ENCODE results near the gene LMX1A. TPM values are rescaled to one million over a fixed set of nuclear protein-coding genes. Genes with fewer than 3 reads are reported as not detected.

Gene LMX1A
- polyA plus RNA-seq (2013) = not detected

GRCh38 chr1:165355977-165356811 lies at the start of gene LMX1A:
Gene LMX1A, minus strand, starts transcription at chr1:165356715. Its CDS starts 1,156 bp downstream, at chr1:165355559.
- Histone ChIP-seq H3K4me3 (ENCODE audit: control insufficient read depth in 1 of 7, extremely low read depth in 1 of 7, insufficient read depth in 4 of 7, low read depth in 2 of 7, low read length in 6 of 7) (peak within 1 kb of the TSS in 4 of 7 experiments; percentile 8 to 57 (median 46)), H3K27me3 (replicated peaks in 2 of 5; ENCODE audit: control insufficient read depth in 4 of 5, insufficient read depth in 5 of 5, low read length in 4 of 5) (peaks cover 14 to 100% (median 67%) of the 10 kb centered on the region in 5 experiments), H3K36me3 (ENCODE audit: control insufficient read depth in 4 of 4, insufficient read depth in 4 of 4, low read length in 3 of 4) (no peaks in the 10 kb centered on the region), H3K27ac (ENCODE audit: insufficient read depth in 1 of 2, low read depth in 1 of 2, low read length in 2 of 2, poor library complexity in 1 of 2, severe bottlenecking in 2 of 2) (no peak within 1 kb of the TSS), H3K9me3 (ENCODE audit: control extremely low read depth in 1 of 5, control insufficient read depth in 4 of 5, insufficient read depth in 2 of 5, low read depth in 1 of 5, low read length in 4 of 5) (no peaks in the 10 kb centered on the region), H3K4me1 (ENCODE audit: control extremely low read depth in 1 of 4, control insufficient read depth in 4 of 4, insufficient read depth in 4 of 4, low read length in 3 of 4) (peaks cover 0 to 36% (median 17%) of the 10 kb centered on the region in 4 experiments)
- ChIA-PET POLR2A (no interaction called here), CTCF (interaction anchor here (1.0 to 1.7 kb wide), 3 partner anchors 10 to 19 kb away, joined by 3 to 7 read pairs (median 3); no protein-coding TSS in a partner anchor)
- WGBS (ENCODE audit: insufficient coverage) = 3% methylated on average over 84 of the region's 88 CpGs
- peak in 1 of 3 donors; percentile 22 for DNase-seq

- no peak overlapping the region for H3K27ac ChIP-seq (ENCODE audit: insufficient read depth in 1 of 2, low read depth in 1 of 2, low read length in 2 of 2, poor library complexity in 1 of 2, severe bottlenecking in 2 of 2)
- ChIA-PET CTCF (interaction anchor here (0.8 to 3.6 kb wide), 12 partner anchors 9 to 196 kb away, joined by 3 to 40 read pairs (median 5); no protein-coding TSS in a partner anchor), POLR2A (no interaction called here)
- DNase-seq = peak; percentile 25 to 46 (median 44)
- H3K4me1 ChIP-seq (ENCODE audit: control extremely low read depth in 1 of 4, control insufficient read depth in 4 of 4, insufficient read depth in 4 of 4, low read length in 3 of 4) = peaks cover 0 to 4% (median 1%) of the 10 kb centered on the region in 4 experiments
- 0% methylated on average over 1 of the region's 3 CpGs for WGBS (ENCODE audit: insufficient coverage)
- peaks cover 0 to 89% (median 30%) of the 10 kb centered on the region in 5 experiments for H3K27me3 ChIP-seq (replicated peaks in 2 of 5; ENCODE audit: control insufficient read depth in 4 of 5, insufficient read depth in 5 of 5, low read length in 4 of 5)
- H3K4me3 ChIP-seq (ENCODE audit: control insufficient read depth in 1 of 7, extremely low read depth in 1 of 7, insufficient read depth in 4 of 7, low read depth in 2 of 7, low read length in 6 of 7) = peak overlapping the region in 1 of 7 experiments; percentile 24
- no peaks in the 10 kb centered on the region for H3K9me3 ChIP-seq (ENCODE audit: control extremely low read depth in 1 of 5, control insufficient read depth in 4 of 5, insufficient read depth in 2 of 5, low read depth in 1 of 5, low read length in 4 of 5)
- H3K36me3 ChIP-seq (ENCODE audit: control insufficient read depth in 4 of 4, insufficient read depth in 4 of 4, low read length in 3 of 4) = no peaks in the 10 kb centered on the region
These were observed 47.4 kb upstream of the LMX1A start for GRCh38 chr1:165403835-165404482.

- H3K27me3 ChIP-seq (replicated peaks in 2 of 5; ENCODE audit: control insufficient read depth in 4 of 5, insufficient read depth in 5 of 5, low read length in 4 of 5) = peaks cover 0 to 89% (median 36%) of the 10 kb centered on the region in 5 experiments
- CTCF ChIA-PET = interaction anchor here (0.8 to 3.6 kb wide), 7 partner anchors 9 to 197 kb away, joined by 4 to 40 read pairs (median 5); no protein-coding TSS in a partner anchor
These were observed 46.1 kb upstream of the LMX1A start for GRCh38 chr1:165402517-165403111.

GRCh38 chr1:165397944-165398343 lies 41.4 kb upstream of the LMX1A start:
- Histone ChIP-seq H3K4me3 (ENCODE audit: control insufficient read depth in 1 of 7, extremely low read depth in 1 of 7, insufficient read depth in 4 of 7, low read depth in 2 of 7, low read length in 6 of 7) (no peak overlapping the region), H3K9me3 (ENCODE audit: control extremely low read depth in 1 of 5, control insufficient read depth in 4 of 5, insufficient read depth in 2 of 5, low read depth in 1 of 5, low read length in 4 of 5) (no peaks in the 10 kb centered on the region), H3K27ac (ENCODE audit: insufficient read depth in 1 of 2, low read depth in 1 of 2, low read length in 2 of 2, poor library complexity in 1 of 2, severe bottlenecking in 2 of 2) (no peak overlapping the region), H3K27me3 (replicated peaks in 2 of 5; ENCODE audit: control insufficient read depth in 4 of 5, insufficient read depth in 5 of 5, low read length in 4 of 5) (peaks cover 3 to 89% (median 54%) of the 10 kb centered on the region in 5 experiments), H3K4me1 (ENCODE audit: control extremely low read depth in 1 of 4, control insufficient read depth in 4 of 4, insufficient read depth in 4 of 4, low read length in 3 of 4) (peaks cover 0 to 16% (median 10%) of the 10 kb centered on the region in 4 experiments), H3K36me3 (ENCODE audit: control insufficient read depth in 4 of 4, insufficient read depth in 4 of 4, low read length in 3 of 4) (no peaks in the 10 kb centered on the region)
- CTCF ChIA-PET = interaction anchor here (2.0 to 9.0 kb wide), 3 partner anchors 22 to 197 kb away, joined by 5 to 100 read pairs (median 18); no protein-coding TSS in a partner anchor
- 19% methylated on average over 3 of the region's 4 CpGs for WGBS (ENCODE audit: insufficient coverage)
- peak; percentile 55 to 86 (median 83) for DNase-seq
- POLR2A ChIA-PET = no interaction called here

More at GRCh38 chr1:165402517-165403111, 46.1 kb upstream of the LMX1A start:
- Histone ChIP-seq H3K4me3 (ENCODE audit: control insufficient read depth in 1 of 7, extremely low read depth in 1 of 7, insufficient read depth in 4 of 7, low read depth in 2 of 7, low read length in 6 of 7) (no peak overlapping the region), H3K4me1 (ENCODE audit: control extremely low read depth in 1 of 4, control insufficient read depth in 4 of 4, insufficient read depth in 4 of 4, low read length in 3 of 4) (peaks cover 0 to 10% (median 3%) of the 10 kb centered on the region in 4 experiments), H3K27ac (ENCODE audit: insufficient read depth in 1 of 2, low read depth in 1 of 2, low read length in 2 of 2, poor library complexity in 1 of 2, severe bottlenecking in 2 of 2) (no peak overlapping the region), H3K36me3 (ENCODE audit: control insufficient read depth in 4 of 4, insufficient read depth in 4 of 4, low read length in 3 of 4) (no peaks in the 10 kb centered on the region), H3K9me3 (ENCODE audit: control extremely low read depth in 1 of 5, control insufficient read depth in 4 of 5, insufficient read depth in 2 of 5, low read depth in 1 of 5, low read length in 4 of 5) (no peaks in the 10 kb centered on the region)
- no peak for DNase-seq
- WGBS (ENCODE audit: insufficient coverage) = 88% methylated on average over 4 of the region's 4 CpGs
- POLR2A ChIA-PET = no interaction called here

- no peak for DNase-seq
- Histone ChIP-seq H3K27ac (ENCODE audit: insufficient read depth in 1 of 2, low read depth in 1 of 2, low read length in 2 of 2, poor library complexity in 1 of 2, severe bottlenecking in 2 of 2) (no peak overlapping the region), H3K36me3 (ENCODE audit: control insufficient read depth in 4 of 4, insufficient read depth in 4 of 4, low read length in 3 of 4) (no peaks in the 10 kb centered on the region), H3K4me3 (ENCODE audit: control insufficient read depth in 1 of 7, extremely low read depth in 1 of 7, insufficient read depth in 4 of 7, low read depth in 2 of 7, low read length in 6 of 7) (no peak overlapping the region), H3K4me1 (ENCODE audit: control extremely low read depth in 1 of 4, control insufficient read depth in 4 of 4, insufficient read depth in 4 of 4, low read length in 3 of 4) (peaks cover 0 to 20% (median 10%) of the 10 kb centered on the region in 4 experiments), H3K9me3 (ENCODE audit: control extremely low read depth in 1 of 5, control insufficient read depth in 4 of 5, insufficient read depth in 2 of 5, low read depth in 1 of 5, low read length in 4 of 5) (no peaks in the 10 kb centered on the region), H3K27me3 (replicated peaks in 2 of 5; ENCODE audit: control insufficient read depth in 4 of 5, insufficient read depth in 5 of 5, low read length in 4 of 5) (peaks cover 11 to 88% (median 50%) of the 10 kb centered on the region in 5 experiments)
- ChIA-PET CTCF (interaction anchor here (1.1 to 9.0 kb wide), 5 partner anchors 9 to 199 kb away, joined by 3 to 100 read pairs (median 40); no protein-coding TSS in a partner anchor), POLR2A (no interaction called here)
- 100% methylated on average over 4 of the region's 4 CpGs for WGBS (ENCODE audit: insufficient coverage)
These were observed 39.4 kb upstream of the LMX1A start for GRCh38 chr1:165395901-165396300.

GRCh38 chr1:165395478-165395877 lies 39.0 kb upstream of the LMX1A start:
- peaks cover 11 to 89% (median 49%) of the 10 kb centered on the region in 5 experiments for H3K27me3 ChIP-seq (replicated peaks in 2 of 5; ENCODE audit: control insufficient read depth in 4 of 5, insufficient read depth in 5 of 5, low read length in 4 of 5)
- POLR2A ChIA-PET = no interaction called here
- peaks cover 0 to 20% (median 10%) of the 10 kb centered on the region in 4 experiments for H3K4me1 ChIP-seq (ENCODE audit: control extremely low read depth in 1 of 4, control insufficient read depth in 4 of 4, insufficient read depth in 4 of 4, low read length in 3 of 4)
- H3K4me3 ChIP-seq (ENCODE audit: control insufficient read depth in 1 of 7, extremely low read depth in 1 of 7, insufficient read depth in 4 of 7, low read depth in 2 of 7, low read length in 6 of 7) = no peak overlapping the region
- peaks cover 0 to under 1% (median 0%) of the 10 kb centered on the region in 5 experiments for H3K9me3 ChIP-seq (ENCODE audit: control extremely low read depth in 1 of 5, control insufficient read depth in 4 of 5, insufficient read depth in 2 of 5, low read depth in 1 of 5, low read length in 4 of 5)
- H3K27ac ChIP-seq (ENCODE audit: insufficient read depth in 1 of 2, low read depth in 1 of 2, low read length in 2 of 2, poor library complexity in 1 of 2, severe bottlenecking in 2 of 2) = no peak overlapping the region
- H3K36me3 ChIP-seq (ENCODE audit: control insufficient read depth in 4 of 4, insufficient read depth in 4 of 4, low read length in 3 of 4) = no peaks in the 10 kb centered on the region
- CTCF ChIA-PET = interaction anchor here (1.0 to 9.0 kb wide), 6 partner anchors 9 to 199 kb away, joined by 3 to 100 read pairs (median 28); no protein-coding TSS in a partner anchor
- no peak for DNase-seq

Data from common myeloid progenitor, CD34-positive (primary cell).